NCI-H526 (cell line): ENCODE data around the gene PJA2.

ENCODE experiments used
- DNase-seq, 2 experiments: peaks; one replicate each; lab custom pipeline; 2025; lab: John Stamatoyannopoulos, UW

PJA2 gene

GRCh38 chr5:109350537-109351270 lies 59.1 kb downstream of the PJA2 start:
- DNase-seq = no peak

GRCh38 chr5:109349388-109349787 lies 60.4 kb downstream of the PJA2 start:
- no peak for DNase-seq

GRCh38 chr5:109347252-109347888 lies 62.4 kb downstream of the PJA2 start:
- DNase-seq = no peak

GRCh38 chr5:109345699-109346098 lies 64.1 kb downstream of the PJA2 start:
- DNase-seq = no peak

- no peak for DNase-seq
Observed at GRCh38 chr5:109340351-109340750, 69.4 kb downstream of the PJA2 start.

- no peak for DNase-seq
Observed at GRCh38 chr5:109335114-109335513, 74.7 kb downstream of the PJA2 start.

GRCh38 chr5:109334056-109334455 lies 75.7 kb downstream of the PJA2 start:
- no peak for DNase-seq

GRCh38 chr5:109329333-109330237 lies 80.2 kb downstream of the PJA2 start:
- DNase-seq = no peak

- DNase-seq = no peak
Observed at GRCh38 chr5:109328626-109329025, 81.1 kb downstream of the PJA2 start.

GRCh38 chr5:109327570-109327969 lies 82.2 kb downstream of the PJA2 start:
- no peak for DNase-seq

- DNase-seq = no peak
Observed at GRCh38 chr5:109326919-109327318, 82.9 kb downstream of the PJA2 start.

- no peak for DNase-seq
Observed at GRCh38 chr5:109325456-109325855, 84.3 kb downstream of the PJA2 start.

- DNase-seq = no peak
Observed at GRCh38 chr5:109324931-109325330, 84.8 kb downstream of the PJA2 start.

- DNase-seq = no peak
Observed at GRCh38 chr5:109324351-109324750, 85.4 kb downstream of the PJA2 start.

- DNase-seq = no peak
Observed at GRCh38 chr5:109322694-109323093, 87.1 kb downstream of the PJA2 start.

- DNase-seq = no peak
Observed at GRCh38 chr5:109319351-109319750, 90.4 kb downstream of the PJA2 start.

- no peak for DNase-seq
Observed at GRCh38 chr5:109318455-109319108, 91.2 kb downstream of the PJA2 start.

GRCh38 chr5:109316634-109317033 lies 93.1 kb downstream of the PJA2 start:
- no peak for DNase-seq

GRCh38 chr5:109315245-109315644 lies 94.5 kb downstream of the PJA2 start:
- DNase-seq = no peak

- no peak for DNase-seq
Observed at GRCh38 chr5:109313127-109313526, 96.6 kb downstream of the PJA2 start.

GRCh38 chr5:109312695-109313094 lies 97.1 kb downstream of the PJA2 start:
- DNase-seq = no peak

GRCh38 chr5:109310315-109310714 lies 99.5 kb downstream of the PJA2 start:
- no peak for DNase-seq
